Measurements from ENCODE around the gene RNF220.

The RNF220 gene

DNA sequence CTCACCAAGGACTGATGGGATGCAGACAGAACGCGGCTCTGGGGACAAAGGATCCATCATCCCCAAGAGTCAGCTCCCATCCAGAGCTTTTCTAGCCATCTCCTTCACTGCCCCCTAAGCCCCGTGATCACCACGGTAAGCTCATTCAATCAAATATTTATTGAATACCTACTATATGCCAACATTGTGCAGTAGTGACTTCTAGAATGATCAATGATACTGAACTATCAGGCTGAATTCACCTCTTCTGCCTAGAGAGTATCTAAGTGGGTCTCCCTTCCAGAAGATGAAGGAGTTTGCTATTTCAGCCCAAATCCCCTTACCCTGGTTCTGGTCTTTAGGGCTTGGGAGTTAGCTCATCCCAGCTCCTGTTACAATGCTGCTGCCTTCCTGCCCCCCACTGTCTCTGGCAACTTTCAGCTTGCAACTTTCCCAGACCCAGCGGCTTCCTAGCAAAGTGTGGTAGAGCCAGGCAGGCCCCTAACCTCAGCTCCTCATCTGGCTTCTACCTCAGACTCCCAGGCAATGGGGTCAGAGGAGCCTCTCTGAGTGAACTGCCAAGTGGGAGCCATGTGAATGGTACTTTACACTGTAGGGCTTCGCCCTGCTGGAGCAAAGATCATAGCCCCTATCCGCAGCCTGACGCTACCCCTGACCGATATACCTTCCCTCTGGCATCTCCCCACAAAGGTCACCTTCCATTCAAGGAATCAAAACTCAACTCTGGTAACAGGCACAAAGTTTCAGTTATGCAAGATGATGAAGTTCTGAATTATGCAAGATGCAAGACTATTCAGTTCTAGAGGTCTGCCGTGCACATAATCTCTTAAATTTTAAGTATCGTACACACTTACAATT is 248.3 kb downstream of the RNF220 start:
- no peaks in the 10 kb centered on the region for H3K9me2 ChIP-seq (replicated peaks; ENCODE audit: low read depth, low read length)
- H3K4me3 ChIP-seq (ENCODE audit: low read length, poor library complexity, severe bottlenecking), result no peak overlapping the region
- no peak overlapping the region for H3K4me2 ChIP-seq (ENCODE audit: low read depth, low read length, poor library complexity, severe bottlenecking)
- 0 out of 2 replicates have a peak, but pooled peaks have one; percentile 5 for TF ChIP-seq CTCF (conservative IDR thresholded peaks at IDR 0.05; ENCODE audit: low read length)
- TF ChIP-seq EZH2phosphoT487 (IDR thresholded peaks at IDR 0.05; ENCODE audit: borderline replicate concordance), result no peak
- H3K36me3 ChIP-seq (ENCODE audit: insufficient read depth, low read length), result peaks cover 41% of the 10 kb centered on the region; the same call in 1 of the 2 replicates
- H3K4me1 ChIP-seq (ENCODE audit: insufficient read depth, low read length, poor library complexity, severe bottlenecking), result no peaks in the 10 kb centered on the region
- H2AFZ ChIP-seq (ENCODE audit: low read length), result no peak overlapping the region
- no peaks in the 10 kb centered on the region for H4K20me1 ChIP-seq (ENCODE audit: insufficient read depth, low read length, poor library complexity, severe bottlenecking)
- no peaks in the 10 kb centered on the region for H3K9me3 ChIP-seq (ENCODE audit: insufficient read depth, low read depth, low read length)
- no peaks in the 10 kb centered on the region for H3K79me2 ChIP-seq (ENCODE audit: insufficient read depth, low read length)
- no peak overlapping the region for H3K9ac ChIP-seq (ENCODE audit: low read depth, low read length, poor library complexity, severe bottlenecking)
- H3K27me3 ChIP-seq (ENCODE audit: insufficient read depth, low read length, poor library complexity, severe bottlenecking), result no peaks in the 10 kb centered on the region
- H3F3A ChIP-seq (ENCODE audit: low read depth), result 0 out of 2 replicates have a peak, but pooled peaks cover 5% of the 10 kb centered on the region

GRCh38 chr1:44654621-44655187 is 249.6 kb downstream of the RNF220 start:
- no peak overlapping the region for H3K9ac ChIP-seq (ENCODE audit: low read depth, low read length, poor library complexity, severe bottlenecking)
- no peak for TF ChIP-seq EZH2phosphoT487 (IDR thresholded peaks at IDR 0.05; ENCODE audit: borderline replicate concordance)
- TF ChIP-seq CTCF (conservative IDR thresholded peaks at IDR 0.05; ENCODE audit: low read length), result no peak
- H4K20me1 ChIP-seq (ENCODE audit: insufficient read depth, low read length, poor library complexity, severe bottlenecking), result no peaks in the 10 kb centered on the region
- H3K4me2 ChIP-seq (ENCODE audit: low read depth, low read length, poor library complexity, severe bottlenecking), result no peak overlapping the region
- 0 out of 2 replicates have a peak, but pooled peaks cover 5% of the 10 kb centered on the region for H3F3A ChIP-seq (ENCODE audit: low read depth)
- H3K36me3 ChIP-seq (ENCODE audit: insufficient read depth, low read length), result peaks cover 28% of the 10 kb centered on the region; the same call in 1 of the 2 replicates
- no peaks in the 10 kb centered on the region for H3K4me1 ChIP-seq (ENCODE audit: insufficient read depth, low read length, poor library complexity, severe bottlenecking)
- no peak overlapping the region for H3K4me3 ChIP-seq (ENCODE audit: low read length, poor library complexity, severe bottlenecking)
- H3K9me3 ChIP-seq (ENCODE audit: insufficient read depth, low read depth, low read length), result no peaks in the 10 kb centered on the region
- no peaks in the 10 kb centered on the region for H3K79me2 ChIP-seq (ENCODE audit: insufficient read depth, low read length)
- H3K27me3 ChIP-seq (ENCODE audit: insufficient read depth, low read length, poor library complexity, severe bottlenecking), result no peaks in the 10 kb centered on the region
- H2AFZ ChIP-seq (ENCODE audit: low read length), result no peak overlapping the region
- H3K9me2 ChIP-seq (replicated peaks; ENCODE audit: low read depth, low read length), result no peaks in the 10 kb centered on the region

GRCh38 chr1:44655609-44656008 is 250.6 kb downstream of the RNF220 start:
- no peaks in the 10 kb centered on the region for H3K27me3 ChIP-seq (ENCODE audit: insufficient read depth, low read length, poor library complexity, severe bottlenecking)
- no peaks in the 10 kb centered on the region for H3K9me2 ChIP-seq (replicated peaks; ENCODE audit: low read depth, low read length)
- H3K4me3 ChIP-seq (ENCODE audit: low read length, poor library complexity, severe bottlenecking), result no peak overlapping the region
- peak; percentile 90 for TF ChIP-seq CTCF (conservative IDR thresholded peaks at IDR 0.05; ENCODE audit: low read length)
- TF ChIP-seq EZH2phosphoT487 (IDR thresholded peaks at IDR 0.05; ENCODE audit: borderline replicate concordance), result no peak
- no peaks in the 10 kb centered on the region for H3K79me2 ChIP-seq (ENCODE audit: insufficient read depth, low read length)
- no peaks in the 10 kb centered on the region for H3K9me3 ChIP-seq (ENCODE audit: insufficient read depth, low read depth, low read length)
- H3K36me3 ChIP-seq (ENCODE audit: insufficient read depth, low read length), result peaks cover 19% of the 10 kb centered on the region; the same call in 1 of the 2 replicates
- H3K4me1 ChIP-seq (ENCODE audit: insufficient read depth, low read length, poor library complexity, severe bottlenecking), result no peaks in the 10 kb centered on the region
- H3K4me2 ChIP-seq (ENCODE audit: low read depth, low read length, poor library complexity, severe bottlenecking), result no peak overlapping the region
- 0 out of 2 replicates have a peak, but pooled peaks cover 5% of the 10 kb centered on the region for H3F3A ChIP-seq (ENCODE audit: low read depth)
- H2AFZ ChIP-seq (ENCODE audit: low read length), result no peak overlapping the region
- H4K20me1 ChIP-seq (ENCODE audit: insufficient read depth, low read length, poor library complexity, severe bottlenecking), result no peaks in the 10 kb centered on the region
- no peak overlapping the region for H3K9ac ChIP-seq (ENCODE audit: low read depth, low read length, poor library complexity, severe bottlenecking)
